ENCODE data around the gene ZHX3. TPM values are rescaled to one million over a fixed set of nuclear protein-coding genes. Genes with fewer than 3 reads are reported as not detected.

Gene ZHX3
- total RNA-seq, 3 donors from 2014 or later (not counting 1 experiment from before 2014, with no cell fraction given) = 9.0 to 11.8 (median 10.3) TPM

DNA sequence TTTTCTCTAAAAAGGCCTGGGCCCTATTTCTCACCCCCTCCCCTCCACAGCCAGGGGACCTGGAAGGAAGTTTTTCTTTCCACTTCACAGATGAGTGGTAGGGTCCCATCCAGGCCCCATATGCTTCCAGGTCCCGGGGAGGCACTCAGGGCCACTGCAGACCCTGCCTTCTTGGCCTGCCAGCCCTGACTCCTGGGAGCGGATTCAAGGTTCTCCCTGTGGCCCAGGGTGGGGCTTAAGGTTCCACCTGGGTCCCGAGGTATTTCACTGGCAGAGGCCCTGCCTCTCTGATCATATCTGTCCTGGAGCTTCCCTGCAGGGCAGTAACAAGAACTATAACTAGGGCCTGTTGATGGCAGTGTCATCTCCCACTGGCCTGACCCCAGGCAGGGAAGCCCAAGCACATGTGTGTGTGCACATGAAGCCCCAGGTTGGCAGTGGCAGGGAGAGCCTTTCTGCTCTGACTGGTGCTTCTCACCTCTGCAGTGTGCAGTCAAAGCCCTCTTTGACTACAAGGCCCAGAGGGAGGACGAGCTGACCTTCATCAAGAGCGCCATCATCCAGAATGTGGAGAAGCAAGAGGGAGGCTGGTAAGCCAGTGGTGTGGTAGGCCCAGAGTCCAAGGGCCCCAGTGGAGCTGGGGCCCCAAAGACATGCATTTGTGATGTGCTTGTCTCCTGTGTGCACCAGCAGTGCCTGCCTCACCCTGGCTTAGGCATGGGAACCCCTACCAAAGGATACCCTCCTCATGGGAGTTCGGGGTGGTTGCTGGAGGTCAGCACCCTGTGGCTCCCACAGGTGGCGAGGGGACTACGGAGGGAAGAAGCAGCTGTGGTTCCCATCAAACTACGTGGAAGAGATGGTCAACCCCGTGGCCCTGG is 149.0 kb downstream of the ZHX3 start:
- ATAC-seq (no peak), DNase-seq (no peak)
- peak overlapping the region in 1 of 2 donors; percentile 18 for H3K27ac Mint-ChIP-seq
- TF ChIP-seq CTCF (IDR thresholded peaks at IDR 0.05) = no peak
- no peaks in the 10 kb centered on the region for H3K27me3 ChIP-seq (ENCODE audit: control insufficient read depth, insufficient read depth, low read length)
- peaks cover 23% of the 10 kb centered on the region for H3K4me1 ChIP-seq (ENCODE audit: control insufficient read depth, insufficient read depth, low read length)
- peaks cover 34 to 38% of the 10 kb centered on the region in 2 donors for H3K4me1 Mint-ChIP-seq
- H3K36me3 Mint-ChIP-seq = peaks cover 33% of the 10 kb centered on the region
- intact Hi-C loops (cut with micrococcal nuclease) = no loop called here
- 91% methylated on average over 10 of the region's 10 CpGs for WGBS (ENCODE audit: insufficient coverage)
- no peaks in the 10 kb centered on the region for H3K9me3 Mint-ChIP-seq
- no peak overlapping the region for H3K4me3 Mint-ChIP-seq
- H3K9me3 ChIP-seq (ENCODE audit: control insufficient read depth, insufficient read depth, low read length) = no peaks in the 10 kb centered on the region
- H3K27me3 Mint-ChIP-seq (ENCODE audit: low read depth in 2 of 2) = peaks cover 0 to 5% of the 10 kb centered on the region in 2 donors
- H3K4me3 ChIP-seq (ENCODE audit: low read length) = no peak overlapping the region
- H3K36me3 ChIP-seq (ENCODE audit: control insufficient read depth, insufficient read depth, low read length) = peaks cover 92% of the 10 kb centered on the region
- no peak overlapping the region for H3K27ac ChIP-seq (ENCODE audit: low read length)

DNA sequence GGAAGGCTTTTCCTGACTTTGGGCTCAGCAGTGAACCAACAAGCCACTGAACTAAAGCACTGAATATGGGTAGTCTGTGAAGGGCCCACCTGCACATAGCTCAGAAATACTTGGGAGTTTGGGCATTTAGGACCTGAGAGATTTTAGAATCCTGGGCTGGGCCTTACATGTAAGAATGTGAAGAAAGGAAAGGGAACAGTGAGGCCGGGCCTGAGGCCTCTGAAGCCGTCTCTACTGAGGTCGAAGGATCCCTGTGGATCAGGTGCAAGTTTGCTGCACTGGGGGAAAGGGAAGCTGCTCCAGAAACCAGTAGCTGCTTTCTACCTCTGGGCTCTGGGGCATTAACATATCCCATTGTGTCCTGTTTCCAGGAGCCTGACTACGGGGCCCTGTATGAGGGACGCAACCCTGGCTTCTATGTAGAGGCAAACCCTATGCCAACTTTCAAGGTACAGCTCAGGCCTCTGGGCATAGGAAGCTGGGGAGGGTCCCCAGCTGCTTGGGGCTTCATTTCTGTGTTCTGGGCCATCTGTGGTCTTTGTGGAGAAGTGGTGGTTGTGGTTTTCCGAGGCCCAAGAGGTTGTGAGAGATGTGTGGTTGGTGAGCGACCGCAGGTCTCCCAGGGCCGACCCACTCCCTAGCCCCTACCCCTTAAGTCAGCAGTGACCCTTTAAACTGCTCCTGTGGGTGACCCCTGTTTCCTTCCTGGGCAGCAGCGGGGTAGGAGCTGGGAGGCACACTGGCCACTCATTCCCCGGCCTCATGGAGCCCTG is 149.9 kb downstream of the ZHX3 start:
- Histone ChIP-seq H3K4me3 (ENCODE audit: low read length) (no peak overlapping the region), H3K4me1 (ENCODE audit: control insufficient read depth, insufficient read depth, low read length) (peaks cover 27% of the 10 kb centered on the region), H3K27ac (ENCODE audit: low read length) (no peak overlapping the region), H3K36me3 (ENCODE audit: control insufficient read depth, insufficient read depth, low read length) (peaks cover 94% of the 10 kb centered on the region), H3K9me3 (ENCODE audit: control insufficient read depth, insufficient read depth, low read length) (no peaks in the 10 kb centered on the region), H3K27me3 (ENCODE audit: control insufficient read depth, insufficient read depth, low read length) (no peaks in the 10 kb centered on the region)
- DNase-seq (no peak), ATAC-seq (peak in 2 of 3 donors; percentile 31 to 56)
- no peak for TF ChIP-seq CTCF (IDR thresholded peaks at IDR 0.05)
- intact Hi-C loops (cut with micrococcal nuclease) = no loop called here
- WGBS (ENCODE audit: insufficient coverage) = 36% methylated on average over 11 of the region's 11 CpGs
- Mint-ChIP-seq H3K4me3 (no peak overlapping the region), H3K4me1 (peaks cover 31 to 32% of the 10 kb centered on the region in 2 donors), H3K36me3 (peaks cover 33% of the 10 kb centered on the region), H3K9me3 (no peaks in the 10 kb centered on the region), H3K27ac (peak overlapping the region in 1 of 2 donors; percentile 18), H3K27me3 (ENCODE audit: low read depth in 2 of 2) (peaks cover 0 to 5% of the 10 kb centered on the region in 2 donors)

GRCh38 chr20:41167118-41167470 is 150.4 kb downstream of the ZHX3 start:
- ATAC-seq (no peak), DNase-seq (no peak)
- intact Hi-C loops (cut with micrococcal nuclease) = no loop called here
- peak overlapping the region in 1 of 2 donors; percentile 44 for H3K27ac Mint-ChIP-seq
- peaks cover 32 to 33% of the 10 kb centered on the region in 2 donors for H3K4me1 Mint-ChIP-seq
- no peak overlapping the region for H3K27ac ChIP-seq (ENCODE audit: low read length)
- no peak overlapping the region for H3K4me3 ChIP-seq (ENCODE audit: low read length)
- no peak for TF ChIP-seq CTCF (IDR thresholded peaks at IDR 0.05)
- peaks cover 0 to 5% of the 10 kb centered on the region in 2 donors for H3K27me3 Mint-ChIP-seq (ENCODE audit: low read depth in 2 of 2)
- peak overlapping the region; percentile 50 for H3K4me3 Mint-ChIP-seq
- peaks cover 32% of the 10 kb centered on the region for H3K4me1 ChIP-seq (ENCODE audit: control insufficient read depth, insufficient read depth, low read length)
- peaks cover 33% of the 10 kb centered on the region for H3K36me3 Mint-ChIP-seq
- H3K9me3 ChIP-seq (ENCODE audit: control insufficient read depth, insufficient read depth, low read length) = no peaks in the 10 kb centered on the region
- H3K27me3 ChIP-seq (ENCODE audit: control insufficient read depth, insufficient read depth, low read length) = no peaks in the 10 kb centered on the region
- H3K36me3 ChIP-seq (ENCODE audit: control insufficient read depth, insufficient read depth, low read length) = peaks cover 93% of the 10 kb centered on the region
- no peaks in the 10 kb centered on the region for H3K9me3 Mint-ChIP-seq
- WGBS (ENCODE audit: insufficient coverage) = 93% methylated on average over 3 of the region's 3 CpGs
